Spleen (tissue), 11 donors: Measurements from ENCODE around the gene KLF7. TPM values are rescaled to one million over a fixed set of nuclear protein-coding genes. Genes with fewer than 3 reads are reported as not detected.

Source experiments
- DNase-seq: peaks from one replicate; pipeline ENCODE4 v3.0.0-alpha.2; 2020
- H3K27ac ChIP-seq, 8 donors: fragments of 200-600 bp; sonication (generic) in 7 of 8; 1 replicate in 4 of 8; 2 replicates in 4 of 8; pipeline versions ENCODE4 v1.5.0 to v1.8.0; 2016 to 2021; ENCODE audit warnings: inconsistent platforms in 4 of 8, mild to moderate bottlenecking in 4 of 8, moderate library complexity in 1 of 8
- H3K27me3 ChIP-seq, 7 donors: fragments of 200-600 bp; sonication (generic) in 6 of 7; replicated peaks in 1 of 7; 1 replicate in 4 of 7; 2 replicates in 3 of 7; pipeline versions ENCODE4 v1.5.0 to v1.8.0; 2016 to 2021; ENCODE audit warnings: inconsistent platforms in 3 of 7, mild to moderate bottlenecking in 1 of 7
- H3K36me3 ChIP-seq, 6 donors: fragments of 200-600 bp; sonication (generic) in 5 of 6; 1 replicate in 4 of 6; 2 replicates in 2 of 6; pipeline versions ENCODE4 v1.5.0 to v1.8.0; 2016 to 2021; ENCODE audit warnings: inconsistent platforms in 2 of 6
- H3K4me1 ChIP-seq, 6 donors: fragments of 200-600 bp; sonication (generic) in 5 of 6; 1 replicate in 3 of 6; 2 replicates in 3 of 6; pipeline versions ENCODE4 v1.5.0 to v1.8.0; 2016 to 2021; ENCODE audit warnings: inconsistent platforms in 3 of 6
- H3K4me3 ChIP-seq, 8 donors: fragments of 200-600 bp; sonication (generic) in 7 of 8; 1 replicate in 4 of 8; 2 replicates in 4 of 8; pipeline versions ENCODE4 v1.5.0 to v1.8.0; 2016 to 2021; ENCODE audit warnings: inconsistent platforms in 4 of 8, mild to moderate bottlenecking in 4 of 8, moderate library complexity in 2 of 8
- H3K9me3 ChIP-seq, 8 donors: fragments of 200-600 bp; sonication (generic) in 7 of 8; 1 replicate in 4 of 8; 2 replicates in 4 of 8; pipeline versions ENCODE4 v1.5.0 to v1.8.0; 2016 to 2021; ENCODE audit warnings: inconsistent platforms in 4 of 8
- POLR2A ChIP-seq, 3 donors: fragments of 450-650 bp; IDR thresholded peaks; one replicate each; pipeline ENCODE4 v1.5.1; 2017; ENCODE audit warnings: antibody characterized with exemption in 3 of 3, mild to moderate bottlenecking in 1 of 3
- POLR2AphosphoS5 ChIP-seq, 3 donors: sonication (generic); formaldehyde crosslinking; IDR thresholded peaks; one replicate each; pipeline ENCODE4 v1.5.1; 2017; ENCODE audit warnings: antibody characterized with exemption in 3 of 3
- WGBS, 5 donors: extraction: QIAGEN DNeasy Blood & Tissue Kit in 3 of 5; methylation state at CpG; one replicate each; pipeline versions ENCODE4 v1.1.5 to v1.1.7; 2013 to 2018; 5-methylcytosine and 5-hydroxymethylcytosine counted together
- intact Hi-C: fragments of 100-400 bp; cut with DNase I; formaldehyde crosslinking; loops from one replicate; pipeline ENCODE4 v1.15.0; 2023; ENCODE audit warnings: low total_unique reads
- polyA plus RNA-seq, 3 donors: library from polyadenylated mRNA; stranded (reverse); fragments of 200-250 nt; gene quantifications; one replicate each; pipeline ENCODE4 v1.2.1, GENCODE V29; 2013
- total RNA-seq, 7 donors: library from RNA; depleted of rRNA in 3 of 7; stranded (reverse); fragments of >200 nt in 3 of 7; fragmentation: NEBNext Ultra II Directional in 4 of 7; extraction: Animal tissue kit (Norgen Biotek cat#: 25700) in 4 of 7; gene quantifications; one replicate each; pipeline versions ENCODE4 v1.1.0 to v1.2.1, GENCODE V29; 2016 to 2021
- TF ChIP-seq, protein P1 (sequence below), 11 experiments: fragments of 200-600 bp in 7 of 11; fragments of 450-650 bp in 4 of 11; sonication (generic) in 4 of 11; IDR thresholded peaks in 8 of 11; conservative IDR thresholded peaks in 3 of 11; 1 replicate in 7 of 11; 2 replicates in 4 of 11; pipeline versions ENCODE4 v1.4.0 to v1.8.0; 2016 to 2021; ENCODE audit warnings: antibody characterized with exemption in 11 of 11, inconsistent platforms in 4 of 11, mild to moderate bottlenecking in 1 of 11
- donor health status: healthy with polysubstance abuse.
- donor health status: DM: no; HTN: no; CAD: no; lungs with moderate emphysema.
- donor health status: DM: no; HTN: no; CAD: no.
- donor health status: Bipolar disorder and iron deficiency.
- donor health status: healthy.
- donor health status: DM: no; HTN: no; CAD: no.
- donor health status: DM: yes; HTN: yes; CAD: no.

KLF7 gene
- total and polyA plus RNA-seq, 10 donors = 2.9 to 74.4 (median 27.8) TPM

DNA sequence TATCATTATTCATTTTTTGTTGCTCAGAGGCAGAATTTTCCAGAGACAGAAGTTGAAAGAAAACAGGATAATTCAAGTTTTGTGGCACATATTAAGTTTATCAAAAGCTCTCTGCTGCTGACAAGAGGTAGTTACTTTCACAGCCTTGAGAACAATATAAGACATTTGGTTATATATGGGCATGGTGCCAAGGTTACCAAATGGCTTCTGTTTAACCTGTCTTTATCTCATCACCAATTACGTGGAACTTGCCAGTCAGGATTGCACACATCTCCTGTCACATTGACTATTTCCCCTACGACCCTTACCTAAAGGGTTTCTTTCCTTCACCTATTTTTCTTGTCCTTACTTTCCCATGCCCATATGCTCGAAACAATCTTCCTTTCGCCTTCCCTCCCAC is 35.9 kb downstream of the KLF7 start:
- Histone ChIP-seq H3K4me1 (peaks cover 8 to 85% (median 38%) of the 10 kb centered on the region in 6 donors), H3K4me3 (no peak overlapping the region), H3K36me3 (peaks cover 0 to 3% (median 0%) of the 10 kb centered on the region in 6 donors), H3K9me3 (no peaks in the 10 kb centered on the region), H3K27ac (peak overlapping the region in 4 of 8 donors; percentile 48 to 95 (median 74)), H3K27me3 (no peaks in the 10 kb centered on the region)
- no peak for DNase-seq
- TF ChIP-seq, protein P1, sequence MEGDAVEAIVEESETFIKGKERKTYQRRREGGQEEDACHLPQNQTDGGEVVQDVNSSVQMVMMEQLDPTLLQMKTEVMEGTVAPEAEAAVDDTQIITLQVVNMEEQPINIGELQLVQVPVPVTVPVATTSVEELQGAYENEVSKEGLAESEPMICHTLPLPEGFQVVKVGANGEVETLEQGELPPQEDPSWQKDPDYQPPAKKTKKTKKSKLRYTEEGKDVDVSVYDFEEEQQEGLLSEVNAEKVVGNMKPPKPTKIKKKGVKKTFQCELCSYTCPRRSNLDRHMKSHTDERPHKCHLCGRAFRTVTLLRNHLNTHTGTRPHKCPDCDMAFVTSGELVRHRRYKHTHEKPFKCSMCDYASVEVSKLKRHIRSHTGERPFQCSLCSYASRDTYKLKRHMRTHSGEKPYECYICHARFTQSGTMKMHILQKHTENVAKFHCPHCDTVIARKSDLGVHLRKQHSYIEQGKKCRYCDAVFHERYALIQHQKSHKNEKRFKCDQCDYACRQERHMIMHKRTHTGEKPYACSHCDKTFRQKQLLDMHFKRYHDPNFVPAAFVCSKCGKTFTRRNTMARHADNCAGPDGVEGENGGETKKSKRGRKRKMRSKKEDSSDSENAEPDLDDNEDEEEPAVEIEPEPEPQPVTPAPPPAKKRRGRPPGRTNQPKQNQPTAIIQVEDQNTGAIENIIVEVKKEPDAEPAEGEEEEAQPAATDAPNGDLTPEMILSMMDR (IDR thresholded peaks at IDR 0.05 in 8 of 11, conservative IDR thresholded peaks at IDR 0.05 in 3 of 11) = no peak
- no peak for TF ChIP-seq POLR2A (IDR thresholded peaks at IDR 0.05)
- no peak for TF ChIP-seq POLR2AphosphoS5 (IDR thresholded peaks at IDR 0.05)
- 68 to 85% (median 80%) methylated on average over 4 of the region's 4 CpGs for WGBS, 5 donors
- intact Hi-C loops = no loop called here

DNA sequence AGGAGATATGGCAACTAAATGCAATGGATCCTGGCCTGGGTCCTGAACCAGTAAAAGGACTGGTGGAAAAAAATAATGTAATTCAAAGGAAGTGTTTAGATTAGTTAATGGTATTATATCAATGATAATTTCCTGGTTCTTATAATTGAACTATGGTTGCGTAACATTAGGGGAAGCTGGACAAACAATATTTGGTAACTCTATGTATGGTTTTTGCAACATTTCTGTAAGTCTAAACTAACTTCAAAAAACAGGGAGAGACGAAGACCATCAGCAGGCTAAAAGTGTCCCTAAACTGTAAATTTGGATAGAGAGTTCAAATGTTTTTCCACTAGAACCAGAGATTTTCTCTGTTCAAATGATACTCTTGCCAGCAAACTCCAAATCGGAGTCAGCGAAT is 36.9 kb downstream of the KLF7 start:
- H3K4me3 ChIP-seq = peak overlapping the region in 1 of 8 donors; percentile 25
- H3K4me1 ChIP-seq = peaks cover 8 to 80% (median 30%) of the 10 kb centered on the region in 6 donors
- no peaks in the 10 kb centered on the region for H3K9me3 ChIP-seq
- no peaks in the 10 kb centered on the region for H3K27me3 ChIP-seq
- intact Hi-C loops = no loop called here
- no peak for DNase-seq
- peak overlapping the region in 6 of 8 donors; percentile 8 to 95 (median 60) for H3K27ac ChIP-seq
- peaks cover 0 to 10% (median 3%) of the 10 kb centered on the region in 6 donors for H3K36me3 ChIP-seq
- 67 to 92% (median 82%) methylated on average over 4 of the region's 4 CpGs for WGBS, 5 donors
- TF ChIP-seq POLR2A (IDR thresholded peaks at IDR 0.05) = no peak
- TF ChIP-seq, protein P1 (IDR thresholded peaks at IDR 0.05 in 8 of 11, conservative IDR thresholded peaks at IDR 0.05 in 3 of 11) = no peak
- no peak for TF ChIP-seq POLR2AphosphoS5 (IDR thresholded peaks at IDR 0.05)

DNA sequence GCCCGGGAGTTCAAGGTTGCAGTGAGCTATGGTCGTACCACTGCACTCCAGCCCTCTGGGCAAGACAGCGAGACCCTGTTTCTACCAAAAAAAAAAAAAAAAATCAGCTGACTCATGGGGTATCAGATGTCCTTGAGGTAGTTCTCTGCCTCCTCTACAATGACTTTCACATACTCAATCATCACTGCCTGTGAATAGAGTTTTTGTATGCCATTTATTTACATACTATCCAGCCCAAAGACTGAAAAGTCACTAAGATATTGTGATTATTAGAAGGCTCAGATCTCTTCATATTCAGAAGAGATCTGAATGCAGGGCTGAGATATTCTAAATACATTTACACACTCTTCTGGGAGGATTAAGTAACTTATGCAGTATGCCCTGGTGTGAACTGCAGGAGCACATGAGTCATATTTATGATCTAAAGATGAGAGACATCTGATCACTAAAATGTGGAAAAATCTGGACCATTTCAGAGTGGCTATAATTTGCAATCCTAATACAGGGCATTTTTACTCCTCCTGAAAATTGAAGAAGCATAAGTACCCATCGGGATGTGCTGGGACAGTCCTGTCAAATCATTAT is 38.9 kb downstream of the KLF7 start:
- Histone ChIP-seq H3K4me1 (peaks cover 12 to 80% (median 31%) of the 10 kb centered on the region in 6 donors), H3K4me3 (no peak overlapping the region), H3K27ac (peak overlapping the region in 1 of 8 donors; percentile 95), H3K9me3 (no peaks in the 10 kb centered on the region), H3K36me3 (peaks cover 0 to 28% (median 10%) of the 10 kb centered on the region in 6 donors), H3K27me3 (no peaks in the 10 kb centered on the region)
- WGBS, 5 donors = 82 to 92% (median 89%) methylated on average over 4 of the region's 4 CpGs
- intact Hi-C loops = no loop called here
- TF ChIP-seq POLR2A (IDR thresholded peaks at IDR 0.05) (no peak), POLR2AphosphoS5 (IDR thresholded peaks at IDR 0.05) (no peak)
- TF ChIP-seq, protein P1 (IDR thresholded peaks at IDR 0.05 in 8 of 11, conservative IDR thresholded peaks at IDR 0.05 in 3 of 11) = no peak
- DNase-seq = no peak

DNA sequence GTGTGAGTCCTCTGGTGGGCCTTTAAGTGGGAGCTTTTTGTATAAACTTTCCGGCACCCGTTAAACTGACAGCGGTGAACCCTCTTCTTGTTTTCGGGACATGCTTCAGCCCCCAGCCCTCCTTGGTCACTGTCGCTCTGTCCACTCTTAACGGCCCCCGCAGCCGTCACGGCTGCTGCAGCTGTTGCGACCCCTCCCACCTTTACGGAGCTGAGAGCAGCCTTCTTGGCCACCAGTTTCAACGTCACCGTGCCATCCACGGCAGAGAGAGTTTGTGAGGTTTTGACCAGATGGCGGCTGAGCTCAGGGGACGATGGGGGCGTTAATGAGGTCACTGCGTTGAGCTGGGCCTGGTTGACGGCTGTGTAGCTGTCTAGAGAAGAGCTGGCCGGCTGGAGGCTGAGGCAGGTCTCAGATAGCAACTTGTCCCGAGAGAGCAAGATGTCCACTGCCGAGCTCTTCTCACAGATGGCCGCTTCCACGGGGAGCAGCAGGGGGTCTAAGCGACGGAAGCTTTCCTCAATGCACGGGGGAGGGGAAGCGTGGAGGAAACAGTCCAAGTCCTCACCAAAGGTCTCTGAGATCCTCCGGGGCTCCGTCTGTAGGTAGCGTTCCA is 41.9 kb downstream of the KLF7 start:
- H3K27ac ChIP-seq = peak overlapping the region in 1 of 8 donors; percentile 32
- intact Hi-C loops = no loop called here

More for the DNA sequence above, 41.9 kb downstream of the KLF7 start:
- Histone ChIP-seq H3K4me1 (peaks cover 10 to 62% (median 26%) of the 10 kb centered on the region in 6 donors), H3K9me3 (no peaks in the 10 kb centered on the region), H3K4me3 (no peak overlapping the region), H3K36me3 (peaks cover 0 to 52% (median 10%) of the 10 kb centered on the region in 6 donors), H3K27me3 (no peaks in the 10 kb centered on the region)
- 92 to 95% (median 94%) methylated on average over 31 of the region's 31 CpGs for WGBS, 5 donors
- no peak for DNase-seq
- TF ChIP-seq POLR2AphosphoS5 (IDR thresholded peaks at IDR 0.05) (peak in 1 of 3 donors; percentile 23), POLR2A (IDR thresholded peaks at IDR 0.05) (no peak)
- TF ChIP-seq, protein P1 (IDR thresholded peaks at IDR 0.05 in 8 of 11, conservative IDR thresholded peaks at IDR 0.05 in 3 of 11) = no peak
